HG02571 (cell line): Measurements from ENCODE around the gene GAMT.
A peak's percentile ranks its signal among the peaks of the same experiment; 100 is the strongest.
"Not testable (repeated sequence)": the region's sequence is repeated elsewhere in the genome, so short reads cannot be mapped to it uniquely, and the experiment has no call there.

Source experiments
- ATAC-seq: cut with Tn5 transposase; IDR thresholded peaks from one replicate; pipeline ENCODE4 v1.9.1; 2021; ENCODE audit warnings: mild to moderate bottlenecking, moderate library complexity; ENCODE audit not compliant: unreplicated experiment

The GAMT gene

GRCh38 chr19:1401138-1401888 lies at the start of gene GAMT:
TSS of gene GAMT (minus strand) at chr19:1401542. CDS start at chr19:1401476, 66 bp downstream.
- ATAC-seq, result no peak

- ATAC-seq, result no peak
Measured at GRCh38 chr19:1449467-1450442, 48.4 kb upstream of the GAMT start, which contains the start of gene APC2. TSS of gene APC2 (plus strand) at chr19:1450121. CDS start at chr19:1453002, 2,881 bp downstream.

GRCh38 chr19:1447944-1448343 lies 46.6 kb upstream of the GAMT start:
- no peak for ATAC-seq

GRCh38 chr19:1447504-1447903 lies 46.2 kb upstream of the GAMT start:
- ATAC-seq, result no peak

DNA sequence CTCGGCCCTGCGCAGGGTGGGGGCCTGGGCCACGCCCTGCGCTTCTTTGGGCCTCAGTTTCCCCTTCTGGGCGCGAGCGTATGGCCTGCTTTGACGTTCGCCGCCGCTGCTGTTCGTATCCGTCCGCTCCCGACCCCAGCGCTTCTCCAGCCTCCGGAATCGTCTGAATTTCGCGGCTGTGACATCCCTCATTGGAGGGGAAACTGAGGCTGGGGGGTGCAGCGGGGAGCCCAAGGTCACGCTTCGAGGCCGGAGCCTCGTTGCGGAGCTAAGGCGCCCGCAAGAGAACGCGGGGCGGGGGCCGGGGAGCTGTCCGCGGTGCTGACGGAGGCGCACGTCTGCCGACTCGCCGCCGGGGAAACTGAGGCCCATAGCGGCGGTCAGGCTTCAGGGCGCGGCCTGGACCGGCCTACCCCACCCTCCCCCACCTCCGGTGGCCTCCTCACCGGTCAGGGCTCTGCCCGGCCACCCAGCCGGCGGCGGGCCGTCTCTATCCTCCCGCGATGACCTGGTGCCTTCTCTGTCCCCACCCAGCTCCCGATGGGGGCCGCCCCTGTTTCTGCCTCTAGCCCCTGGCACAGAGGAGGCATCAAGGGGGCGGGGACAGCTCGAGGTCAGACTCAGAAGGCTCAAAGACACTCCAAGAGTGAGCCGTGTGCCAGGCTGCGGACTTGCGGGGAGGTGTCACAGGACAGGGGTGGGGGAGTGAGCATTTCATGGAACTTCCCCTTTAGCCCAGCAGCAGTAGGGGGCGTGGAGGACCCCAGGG lies 45.6 kb upstream of the GAMT start:
- no peak for ATAC-seq

GRCh38 chr19:1445932-1446712 lies 44.8 kb upstream of the GAMT start:
- ATAC-seq, result no peak

- peak; percentile 61 for ATAC-seq
Measured at GRCh38 chr19:1445185-1445931, 44.0 kb upstream of the GAMT start.

DNA sequence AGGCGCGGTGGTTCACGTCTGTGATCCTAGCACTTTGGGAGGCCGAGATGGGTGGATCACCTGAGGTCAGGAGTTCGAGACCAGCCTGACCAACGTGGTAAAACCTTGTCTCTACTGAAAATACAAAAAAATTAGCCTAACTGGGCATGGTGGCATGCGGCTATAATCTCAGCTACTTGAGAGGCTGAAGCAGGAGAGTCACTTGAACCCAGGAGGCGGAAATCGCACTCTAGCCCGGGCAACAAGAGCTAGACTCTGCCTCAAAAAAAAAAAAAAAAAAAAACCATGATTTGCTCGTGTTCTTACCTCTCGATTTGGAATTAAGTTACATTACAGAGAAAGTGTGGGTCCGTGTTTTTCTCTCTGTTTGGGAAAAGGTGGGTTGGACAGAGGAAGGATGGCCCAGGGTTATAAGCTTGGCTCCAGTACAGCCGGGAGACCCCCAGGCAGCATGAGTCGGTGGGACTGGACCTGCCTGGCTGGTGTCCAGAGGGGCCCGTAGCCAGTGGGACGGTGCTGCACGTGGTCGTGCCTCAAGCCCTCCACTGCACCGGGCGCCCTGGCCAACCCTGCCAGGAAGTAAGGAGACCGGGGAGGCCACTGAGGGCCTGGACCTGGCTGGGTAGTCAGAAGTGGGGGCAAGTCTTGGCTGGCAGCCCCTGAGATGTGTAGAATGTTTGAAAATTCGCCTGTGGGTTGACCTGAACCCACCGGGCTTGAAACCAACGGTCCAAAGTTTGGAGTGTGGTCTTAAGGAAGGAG lies 40.5 kb upstream of the GAMT start:
- no peak for ATAC-seq

DNA sequence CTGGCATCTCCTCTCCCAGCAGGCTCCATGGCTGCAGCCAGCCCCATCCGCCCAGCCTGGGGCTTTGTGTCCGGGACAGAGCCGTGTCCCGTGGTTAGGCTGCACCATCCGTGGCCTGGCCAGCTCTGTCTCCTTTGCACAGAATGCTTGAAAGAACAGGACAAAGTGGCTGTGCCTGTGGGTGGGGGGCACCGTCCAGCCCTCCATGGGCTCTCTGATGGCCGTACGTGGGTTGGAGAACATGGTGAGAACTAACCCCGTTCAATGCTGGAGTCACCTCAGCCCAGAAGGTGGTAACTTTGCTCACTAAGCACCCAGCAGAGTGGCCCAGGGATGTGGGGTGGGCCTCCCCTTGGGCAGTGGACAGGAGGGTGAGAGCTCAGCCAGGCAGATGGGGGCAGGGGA lies 39.7 kb upstream of the GAMT start:
- ATAC-seq, result no peak

- no peak for ATAC-seq
Measured at GRCh38 chr19:1440418-1440801, 39.1 kb upstream of the GAMT start.

DNA sequence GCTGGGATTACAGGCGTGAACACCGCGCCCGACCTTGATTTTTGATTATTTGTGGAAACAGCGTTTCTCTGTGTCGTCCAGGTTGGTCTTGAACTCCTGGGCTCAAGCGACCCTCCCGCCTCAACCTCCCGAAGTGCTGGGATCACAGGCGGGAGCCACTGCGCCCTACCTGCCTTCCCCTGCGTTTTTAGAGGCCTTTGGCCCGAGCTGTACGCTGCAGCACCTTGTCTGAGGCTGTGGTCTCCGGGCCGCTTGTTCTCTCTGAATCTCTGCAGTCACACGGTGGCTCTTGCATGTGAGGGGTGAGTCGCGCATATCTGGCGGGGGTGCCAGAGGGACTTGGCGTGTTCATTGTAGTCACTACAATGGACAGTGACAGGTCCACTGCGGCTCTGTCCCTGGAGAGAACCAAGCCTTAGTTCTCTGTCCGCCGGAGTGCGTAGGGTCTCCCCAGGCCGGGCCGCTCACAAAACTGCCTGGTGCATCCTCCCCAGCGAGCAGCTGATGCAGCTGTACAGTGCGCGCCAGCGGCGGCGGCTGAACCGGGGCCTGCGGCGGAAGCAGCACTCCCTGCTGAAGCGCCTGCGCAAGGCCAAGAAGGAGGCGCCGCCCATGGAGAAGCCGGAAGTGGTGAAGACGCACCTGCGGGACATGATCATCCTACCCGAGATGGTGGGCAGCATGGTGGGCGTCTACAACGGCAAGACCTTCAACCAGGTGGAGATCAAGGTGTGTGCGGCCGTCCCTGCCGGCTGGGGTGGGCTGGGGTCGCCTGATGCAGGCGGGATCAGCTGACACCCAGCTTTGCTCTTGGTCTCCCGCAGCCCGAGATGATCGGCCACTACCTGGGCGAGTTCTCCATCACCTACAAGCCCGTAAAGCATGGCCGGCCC lies 38.4 kb upstream of the GAMT start:
- ATAC-seq, result not testable (repeated sequence)

GRCh38 chr19:1438933-1439354 lies 37.6 kb upstream of the GAMT start:
- no peak for ATAC-seq

DNA sequence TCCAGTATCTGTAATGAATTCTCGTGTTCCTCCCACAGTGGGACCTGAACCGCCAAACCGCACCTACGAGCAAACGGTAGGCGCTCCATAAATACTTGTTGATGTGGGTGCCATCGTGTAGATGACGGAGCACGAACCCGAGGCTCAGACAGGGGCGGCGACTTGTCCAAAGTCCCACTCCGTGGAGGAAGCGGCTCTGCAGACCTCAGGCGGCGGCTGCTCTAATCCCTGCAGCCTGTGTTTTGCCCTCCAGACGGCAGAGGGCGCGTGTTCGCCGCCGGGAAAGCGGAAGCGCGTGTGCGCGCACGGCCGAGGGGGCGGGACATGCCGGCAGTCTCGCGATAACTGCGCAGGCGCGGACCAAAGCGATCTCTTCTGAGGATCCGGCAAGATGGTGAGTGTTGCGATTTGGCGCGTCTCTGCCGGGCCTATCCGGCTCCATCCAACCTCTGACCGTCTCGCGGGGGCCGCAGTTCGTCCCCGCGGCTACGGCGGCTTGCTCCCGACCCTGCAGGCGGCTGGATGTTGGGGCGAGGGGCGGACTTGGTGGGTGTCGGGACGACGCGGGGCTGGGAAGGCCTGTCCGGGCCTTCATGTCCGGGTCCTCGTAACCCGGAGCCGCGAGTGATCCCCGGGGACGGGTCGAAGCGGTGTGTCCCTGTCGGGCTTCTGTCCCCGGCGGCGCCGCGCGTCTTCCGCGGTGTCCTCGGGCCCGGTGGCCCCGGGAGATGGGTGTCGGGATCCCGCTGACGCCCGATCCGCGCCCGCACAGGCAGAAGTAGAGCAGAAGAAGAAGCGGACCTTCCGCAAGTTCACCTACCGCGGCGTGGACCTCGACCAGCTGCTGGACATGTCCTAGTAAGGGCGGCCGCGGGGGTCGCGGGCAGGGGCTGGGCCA lies 36.9 kb upstream of the GAMT start, which contains the start of gene RPS15:
Gene RPS15, plus strand, starts transcription at position 362 of the 898 bp plus-strand sequence. Its CDS starts 30 bp downstream, at position 392.
- ATAC-seq, result peak; percentile 74

- ATAC-seq, result no peak
Measured at GRCh38 chr19:1437609-1438008, 36.3 kb upstream of the GAMT start.

GRCh38 chr19:1435378-1435989 lies 34.1 kb upstream of the GAMT start:
- ATAC-seq, result no peak

- no peak for ATAC-seq
Measured at GRCh38 chr19:1434577-1435060, 33.3 kb upstream of the GAMT start.
